DND-41 (cell line): ENCODE data around the gene ARHGEF16.

Experiments
- EZH2 ChIP-seq: IDR thresholded peaks from 3 replicates; pipeline ENCODE4 v1.6.1; 2012; ENCODE audit warnings: borderline replicate concordance, low read depth, mild to moderate bottlenecking, moderate library complexity, low read length, inconsistent platforms; ENCODE audit not compliant: severe bottlenecking
- TF ChIP-seq, protein P1 (sequence below): IDR thresholded peaks from 2 replicates; pipeline ENCODE4 v1.5.1; 2012; ENCODE audit warnings: borderline replicate concordance, low read length, moderate library complexity, mild to moderate bottlenecking; ENCODE audit not compliant: poor library complexity, severe bottlenecking; ENCODE audit errors: extremely low read depth

DNA sequence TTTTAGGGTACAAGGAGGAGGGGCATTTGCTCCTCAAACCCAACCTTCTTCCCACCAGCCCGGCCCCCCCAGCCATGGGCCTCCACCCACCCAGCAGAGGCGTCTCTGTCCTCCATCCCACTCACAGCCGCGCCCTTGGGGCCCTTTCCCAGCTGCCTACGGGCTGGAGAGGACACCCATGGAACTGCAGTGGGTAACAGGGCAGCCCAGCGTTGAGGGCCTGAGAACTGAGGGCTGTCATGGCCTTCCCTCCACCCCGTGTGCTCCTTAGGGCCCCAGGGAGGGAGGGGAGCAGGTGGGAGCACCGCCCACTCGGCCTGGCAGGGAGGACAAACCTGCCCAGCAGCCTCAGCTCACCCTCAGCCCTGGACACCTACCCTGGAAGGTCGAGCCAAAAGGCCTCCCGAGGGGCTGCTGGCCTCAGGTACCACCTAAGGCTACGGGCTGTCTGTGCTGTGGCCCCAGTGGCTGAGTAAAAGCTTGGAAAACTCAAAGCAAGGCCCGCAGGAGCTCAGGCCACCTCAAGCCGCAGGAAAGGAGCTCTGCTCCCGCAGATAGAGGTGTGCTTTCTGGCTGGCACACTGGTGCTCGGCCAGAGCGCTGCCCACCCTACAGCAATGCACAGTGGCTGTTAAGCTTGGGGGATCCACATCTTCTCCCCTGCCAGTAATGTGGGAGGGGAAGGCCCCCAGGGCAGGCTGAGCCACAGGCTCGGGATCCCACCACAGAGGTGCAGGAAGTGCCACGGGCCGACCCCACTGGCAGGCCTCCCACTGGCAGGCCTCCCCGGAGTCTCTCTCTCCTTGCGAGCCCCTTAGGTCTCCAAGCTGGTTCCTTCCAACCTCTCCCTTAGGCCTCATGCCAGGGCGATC is 2.2 kb upstream of the ARHGEF16 start:
- TF ChIP-seq, protein P1, sequence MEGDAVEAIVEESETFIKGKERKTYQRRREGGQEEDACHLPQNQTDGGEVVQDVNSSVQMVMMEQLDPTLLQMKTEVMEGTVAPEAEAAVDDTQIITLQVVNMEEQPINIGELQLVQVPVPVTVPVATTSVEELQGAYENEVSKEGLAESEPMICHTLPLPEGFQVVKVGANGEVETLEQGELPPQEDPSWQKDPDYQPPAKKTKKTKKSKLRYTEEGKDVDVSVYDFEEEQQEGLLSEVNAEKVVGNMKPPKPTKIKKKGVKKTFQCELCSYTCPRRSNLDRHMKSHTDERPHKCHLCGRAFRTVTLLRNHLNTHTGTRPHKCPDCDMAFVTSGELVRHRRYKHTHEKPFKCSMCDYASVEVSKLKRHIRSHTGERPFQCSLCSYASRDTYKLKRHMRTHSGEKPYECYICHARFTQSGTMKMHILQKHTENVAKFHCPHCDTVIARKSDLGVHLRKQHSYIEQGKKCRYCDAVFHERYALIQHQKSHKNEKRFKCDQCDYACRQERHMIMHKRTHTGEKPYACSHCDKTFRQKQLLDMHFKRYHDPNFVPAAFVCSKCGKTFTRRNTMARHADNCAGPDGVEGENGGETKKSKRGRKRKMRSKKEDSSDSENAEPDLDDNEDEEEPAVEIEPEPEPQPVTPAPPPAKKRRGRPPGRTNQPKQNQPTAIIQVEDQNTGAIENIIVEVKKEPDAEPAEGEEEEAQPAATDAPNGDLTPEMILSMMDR = no peak
- no peak for TF ChIP-seq EZH2
